Adipose tissue (tissue), 3 donors: ENCODE data around the gene CLEC2D. TPM values are rescaled to one million over a fixed set of nuclear protein-coding genes. Genes with fewer than 3 reads are reported as not detected.

Source experiments
- H3K27ac ChIP-seq: one replicate; pipeline ENCODE4 v1.5.1; 2013; ENCODE audit warnings: low read depth, low read length
- WGBS, 3 donors: extraction: QIAGEN DNeasy Blood & Tissue Kit; methylation state at CpG; one replicate each; pipeline ENCODE4 v1.1.7; 2013; 5-methylcytosine and 5-hydroxymethylcytosine counted together
- polyA plus RNA-seq, 3 donors: library from polyadenylated mRNA; stranded (reverse); fragments of 200-250 nt; gene quantifications; one replicate each; pipeline ENCODE4 v1.2.3, GENCODE V29; 2013
- donor health status: healthy with polysubstance abuse.
- donor health status: Bipolar disorder and iron deficiency.
- donor health status: healthy.

CLEC2D gene
- polyA plus RNA-seq, 3 donors = 1.2 to 4.3 (median 1.9) TPM

DNA sequence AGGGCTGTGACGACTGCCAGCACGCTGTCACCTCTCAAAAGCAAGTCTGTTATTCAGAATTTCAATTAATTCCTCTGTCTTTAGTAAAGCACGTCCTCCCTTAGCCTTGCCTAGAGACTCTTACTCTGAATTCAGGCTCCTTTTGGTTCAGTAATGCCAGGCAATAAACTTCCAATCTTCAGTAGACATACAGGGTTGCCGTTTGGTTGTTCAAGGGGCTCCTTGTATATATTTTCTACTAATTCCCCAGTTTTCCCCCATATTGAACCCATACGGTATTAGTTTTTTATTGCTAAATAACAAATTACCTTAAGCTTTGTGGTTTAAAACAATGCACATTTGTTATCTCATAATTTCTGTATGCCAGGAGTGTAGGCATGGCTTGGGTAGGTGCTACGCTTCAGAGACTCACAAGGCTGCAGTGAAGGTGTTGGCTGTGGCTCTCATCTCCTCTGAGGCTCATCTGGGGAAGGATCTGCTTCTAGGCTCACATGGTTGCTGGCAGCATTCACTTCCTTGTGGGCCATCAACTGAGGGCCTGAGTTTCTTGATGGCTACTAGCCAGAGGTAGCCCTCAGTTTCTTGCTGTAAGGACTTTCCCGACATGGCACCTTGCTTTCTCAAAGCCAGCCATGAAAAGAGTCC lies 70.7 kb downstream of the CLEC2D start:
- H3K27ac ChIP-seq = no peak overlapping the region
- WGBS, 3 donors = 65 to 78% (median 69%) methylated on average over 7 of the region's 7 CpGs

DNA sequence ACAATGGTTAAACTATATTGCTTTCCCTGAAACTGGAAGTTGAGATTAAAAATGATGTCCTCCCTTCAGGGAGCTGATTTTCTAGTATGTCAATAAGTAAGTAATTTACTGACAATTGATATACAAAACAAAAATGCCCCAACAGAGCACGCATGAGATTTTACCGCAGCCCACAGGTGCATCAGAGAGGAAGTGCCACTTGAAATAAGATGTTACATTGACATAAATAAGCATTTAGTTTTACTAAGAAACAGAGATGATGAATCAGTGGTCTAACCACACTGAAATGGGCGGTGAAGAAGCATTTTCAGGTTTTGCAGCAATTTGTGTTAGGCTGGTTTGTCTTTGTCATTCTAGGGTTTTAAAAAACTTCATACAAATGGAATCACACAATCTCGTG lies 72.2 kb downstream of the CLEC2D start:
- no peak overlapping the region for H3K27ac ChIP-seq
- whole genome bisulfite sequencing, 3 donors = 60 to 79% (median 62%) methylated on average over 4 of the region's 4 CpGs

DNA sequence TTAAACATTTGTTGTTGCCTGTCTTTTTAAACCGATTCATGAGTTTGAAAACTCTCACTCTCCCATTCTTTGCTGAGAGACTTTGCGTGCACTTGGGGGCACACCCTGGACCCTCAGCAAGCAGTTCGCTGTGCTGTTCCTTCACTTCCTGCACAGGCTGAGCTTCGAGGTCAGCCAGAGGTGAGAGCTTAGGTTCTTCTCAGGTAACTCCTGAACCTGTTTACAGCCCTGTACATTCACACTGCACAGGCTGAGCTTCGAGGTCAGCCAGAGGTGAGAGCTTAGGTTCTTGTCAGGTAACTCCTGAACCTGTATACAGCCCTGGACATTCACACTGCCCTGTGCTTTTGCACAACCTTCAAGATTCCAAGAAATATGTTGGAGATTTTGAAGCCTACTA lies 73.1 kb downstream of the CLEC2D start:
- 36 to 62% (median 51%) methylated on average over 5 of the region's 5 CpGs for WGBS, 3 donors
- no peak overlapping the region for H3K27ac ChIP-seq

DNA sequence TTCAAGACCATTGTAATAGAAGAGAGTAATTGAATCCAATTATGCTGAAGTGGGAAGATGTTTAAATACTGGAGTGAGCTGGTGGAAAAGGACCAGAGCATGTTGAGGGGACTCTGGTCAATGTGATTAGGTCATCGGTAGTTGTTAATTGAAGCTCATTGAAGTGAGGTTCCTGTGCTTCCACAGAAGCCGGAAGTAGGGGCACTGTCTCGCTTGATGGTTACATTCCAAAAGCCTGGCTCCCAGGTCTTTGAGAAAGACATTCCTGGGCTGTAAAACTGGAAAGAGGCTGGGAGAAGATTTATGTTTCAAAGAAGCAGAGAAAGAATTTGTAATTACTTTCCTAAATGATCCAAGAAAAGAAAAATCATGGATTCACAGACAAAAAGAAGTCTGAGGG lies 75.7 kb downstream of the CLEC2D start:
- WGBS, 3 donors = 58 to 72% (median 66%) methylated on average over 3 of the region's 3 CpGs
- H3K27ac ChIP-seq = no peak overlapping the region

Other genes with a start within 250 kb of the CLEC2D start
- gene KLRB1, start 61.8 kb upstream of the CLEC2D start, polyA plus RNA-seq = 1 to 10 TPM in 1 of 3 donors, under 1 TPM in 2; 0.30 to 1.3 (median 0.90) TPM
- under 1 TPM in 2 of 3 donors, not detected in 1; 0.09 to 0.37 TPM for gene CLECL1, start 63.4 kb downstream of the CLEC2D start, polyA plus RNA-seq
- gene CD69, start 91.2 kb downstream of the CLEC2D start, polyA plus RNA-seq = 1 to 10 TPM; 1.2 to 9.8 (median 6.8) TPM
- under 1 TPM; 0.21 to 0.56 (median 0.30) TPM for gene KLRF1, start 157.8 kb downstream of the CLEC2D start, polyA plus RNA-seq
- gene CLEC2B, start 199.6 kb downstream of the CLEC2D start, polyA plus RNA-seq = 10 to 100 TPM in 2 of 3 donors, 1 to 10 TPM in 1; 1.5 to 21.9 (median 12.8) TPM
- not detected for gene KLRF2, start 211.8 kb downstream of the CLEC2D start, polyA plus RNA-seq